OCI-LY3 (cell line): Measurements from ENCODE around the gene GRM4.
"Not testable (repeated sequence)": the region's sequence is repeated elsewhere in the genome, so short reads cannot be mapped to it uniquely, and the experiment has no call there.

Source experiments
- H2AFZ ChIP-seq: fragments of 200-600, 300-600 bp; shearing (Covaris generic); 2 replicates; pipeline ENCODE4 v1.6.0; 2014; ENCODE audit warnings: antibody characterized with exemption, low read depth, low read length
- H3K27ac ChIP-seq: fragments of 200-600, 300-600 bp; sonication (generic); 2 replicates; pipeline ENCODE4 v1.5.1; 2014; ENCODE audit warnings: mild to moderate bottlenecking, low read length, moderate library complexity, mixed read lengths
- H3K27me3 ChIP-seq: fragments of 200-600, 300-600 bp; sonication (generic); 2 replicates; pipeline ENCODE4 v1.6.1; 2014; ENCODE audit warnings: low read depth, low read length, mixed read lengths
- H3K36me3 ChIP-seq: fragments of 200-600, 300-600 bp; sonication (generic); replicated peaks from 2 replicates; pipeline ENCODE3; 2014; ENCODE audit warnings: low read depth, low read length, mixed read lengths
- H3K4me1 ChIP-seq: fragments of 300-600, 200-600 bp; sonication (generic); 2 replicates; pipeline ENCODE4 v1.6.1; 2014; ENCODE audit warnings: low read length, mixed read lengths
- H3K4me2 ChIP-seq: fragments of 200-600, 300-600 bp; sonication (generic); 2 replicates; pipeline ENCODE4 v1.6.1; 2014; ENCODE audit warnings: low read length, mixed read lengths
- H3K4me3 ChIP-seq: fragments of 300-600, 200-600 bp; sonication (generic); 2 replicates; pipeline ENCODE4 v1.5.1; 2014; ENCODE audit warnings: antibody characterized with exemption, mild to moderate bottlenecking, low read length, moderate library complexity
- H3K79me2 ChIP-seq: fragments of 300-600, 200-600 bp; shearing (Covaris generic); 2 replicates; pipeline ENCODE4 v1.6.1; 2014; ENCODE audit warnings: mild to moderate bottlenecking, low read length, mixed read lengths
- H3K9ac ChIP-seq: fragments of 300-600, 200-600 bp; shearing (Covaris generic); 2 replicates; pipeline ENCODE4 v1.6.0; 2014; ENCODE audit warnings: mild to moderate bottlenecking, low read length, moderate library complexity
- H3K9me3 ChIP-seq: fragments of 200-600, 300-600 bp; shearing (Covaris generic); 2 replicates; pipeline ENCODE4 v1.6.1; 2014; ENCODE audit warnings: low read length, mixed read lengths; ENCODE audit not compliant: insufficient read depth
- H4K20me1 ChIP-seq: fragments of 200-600, 300-600 bp; sonication (generic); 2 replicates; pipeline ENCODE4 v1.6.1; 2016; ENCODE audit warnings: low read length, mixed read lengths; ENCODE audit not compliant: insufficient read depth
- CTCF ChIP-seq: fragments of 200-600, 300-600 bp; sonication (generic); IDR thresholded peaks from 2 replicates; pipeline ENCODE4 v1.5.1; 2014; ENCODE audit warnings: antibody characterized with exemption, low read length, low read depth
- EZH2phosphoT487 ChIP-seq: fragments of 200-600 bp; shearing (Covaris generic); IDR thresholded peaks from 2 replicates; pipeline ENCODE4 v1.6.1; 2018; ENCODE audit warnings: antibody characterized with exemption, mixed run types, low read depth

The GRM4 gene

DNA sequence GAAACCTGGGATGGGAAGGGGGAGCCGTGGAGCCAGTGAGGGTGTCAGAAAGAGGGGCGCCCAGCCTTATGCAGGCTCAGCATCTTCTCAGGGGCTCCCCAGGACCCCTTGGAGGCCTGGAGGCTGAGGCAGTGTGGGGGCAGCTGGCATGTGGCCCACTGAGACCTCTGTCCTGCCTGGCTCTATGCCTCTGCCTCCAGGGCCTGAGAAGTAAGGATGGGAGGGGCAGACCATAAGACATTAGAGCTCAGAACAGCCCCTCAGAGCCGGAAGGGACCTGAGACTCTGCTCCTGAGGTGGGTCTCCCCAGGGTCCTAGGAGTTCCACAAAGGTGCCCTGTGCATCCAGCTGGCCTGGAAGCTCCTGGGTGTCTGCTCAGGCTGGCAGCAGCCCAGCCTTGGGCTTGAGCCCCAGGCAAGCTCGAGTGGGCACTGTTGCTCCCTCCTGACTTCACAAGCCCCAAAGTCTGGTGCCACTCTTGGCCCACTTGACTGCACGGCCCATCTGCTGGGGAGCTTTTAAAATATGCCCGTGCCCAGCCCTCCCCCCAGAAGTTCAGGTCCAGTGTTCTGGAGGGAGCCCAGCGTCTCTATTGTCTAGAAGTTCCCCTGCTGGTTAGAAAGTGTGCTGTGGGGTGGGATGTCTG lies 126.8 kb downstream of the GRM4 start:
- H3K79me2 ChIP-seq = no peaks in the 10 kb centered on the region
- H3K9me3 ChIP-seq = no peaks in the 10 kb centered on the region
- no peak overlapping the region for H3K27ac ChIP-seq
- TF ChIP-seq EZH2phosphoT487 (no peak), CTCF (no peak)
- no peak overlapping the region for H3K9ac ChIP-seq
- no peaks in the 10 kb centered on the region for H3K4me1 ChIP-seq
- no peak overlapping the region for H3K4me3 ChIP-seq
- H3K36me3 ChIP-seq = no peaks in the 10 kb centered on the region
- H4K20me1 ChIP-seq = no peaks in the 10 kb centered on the region
- no peak overlapping the region for H2AFZ ChIP-seq
- no peaks in the 10 kb centered on the region for H3K27me3 ChIP-seq
- no peak overlapping the region for H3K4me2 ChIP-seq

DNA sequence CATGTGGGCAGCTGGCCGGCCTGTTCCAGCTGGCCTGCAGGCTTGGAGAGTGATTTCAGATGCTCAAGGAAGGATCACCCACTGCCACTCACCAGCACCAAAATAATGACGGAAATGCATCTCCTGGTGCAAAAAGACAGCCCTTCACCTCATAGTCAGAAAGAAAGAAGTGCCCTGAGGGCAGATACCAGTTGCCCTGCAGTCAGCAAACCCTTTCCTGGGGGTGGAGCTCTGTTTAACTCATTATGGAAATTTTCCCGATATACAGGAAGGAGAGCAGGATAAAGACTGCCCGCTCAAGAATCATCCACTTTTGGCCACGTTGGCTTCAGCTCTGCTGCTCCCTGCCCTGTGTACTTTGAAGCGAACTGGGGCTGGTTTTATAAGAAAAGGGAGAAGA lies 127.9 kb downstream of the GRM4 start:
- H3K4me2 ChIP-seq = no peak overlapping the region
- no peaks in the 10 kb centered on the region for H3K9me3 ChIP-seq
- no peaks in the 10 kb centered on the region for H3K79me2 ChIP-seq
- H3K27ac ChIP-seq = no peak overlapping the region
- no peak overlapping the region for H3K4me3 ChIP-seq
- TF ChIP-seq EZH2phosphoT487 (no peak), CTCF (no peak)
- no peaks in the 10 kb centered on the region for H3K27me3 ChIP-seq
- no peaks in the 10 kb centered on the region for H3K4me1 ChIP-seq
- no peaks in the 10 kb centered on the region for H3K36me3 ChIP-seq
- no peak overlapping the region for H3K9ac ChIP-seq
- H2AFZ ChIP-seq = no peak overlapping the region
- no peaks in the 10 kb centered on the region for H4K20me1 ChIP-seq

DNA sequence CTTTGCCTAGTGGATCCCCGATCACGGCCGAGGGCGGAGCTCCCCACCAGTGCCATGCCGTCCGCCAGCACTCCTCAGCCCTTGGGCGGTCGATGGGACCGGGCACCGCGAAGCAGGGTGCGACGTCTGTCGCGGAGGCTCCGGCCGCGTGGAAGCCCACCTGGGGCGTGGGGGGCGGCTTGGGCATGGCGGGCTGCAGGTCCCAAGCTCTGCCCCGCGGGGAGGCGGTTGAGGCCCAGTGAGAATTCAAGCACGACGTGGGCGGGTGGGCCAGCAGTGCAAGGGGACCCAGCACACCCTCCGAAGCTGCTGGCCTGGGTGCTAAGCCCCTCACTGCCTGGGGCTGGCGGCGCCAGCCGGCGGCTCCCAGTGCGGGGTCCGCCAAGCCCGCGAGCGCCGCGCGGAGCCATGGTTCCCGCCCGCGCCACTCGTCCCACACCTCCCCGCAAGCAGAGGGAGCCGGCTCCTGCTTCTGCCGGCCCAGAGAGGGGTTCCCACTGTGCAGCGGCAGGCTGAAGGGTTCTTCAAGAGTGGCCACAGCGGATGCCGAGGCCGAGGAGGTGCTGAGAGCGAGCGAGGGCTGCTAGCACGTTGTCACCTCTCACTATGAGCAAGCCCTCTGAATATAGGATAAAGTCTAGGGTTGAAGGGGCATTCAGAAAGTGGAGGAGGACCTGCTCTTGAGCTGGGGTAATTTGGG lies 128.6 kb downstream of the GRM4 start:
- no peaks in the 10 kb centered on the region for H3K79me2 ChIP-seq
- H3K4me2 ChIP-seq = no peak overlapping the region
- TF ChIP-seq CTCF (no peak), EZH2phosphoT487 (no peak)
- no peak overlapping the region for H3K9ac ChIP-seq
- H3K36me3 ChIP-seq = no peaks in the 10 kb centered on the region
- no peak overlapping the region for H2AFZ ChIP-seq
- no peaks in the 10 kb centered on the region for H3K9me3 ChIP-seq
- no peaks in the 10 kb centered on the region for H3K27me3 ChIP-seq
- no peak overlapping the region for H3K4me3 ChIP-seq
- H3K27ac ChIP-seq = no peak overlapping the region
- H4K20me1 ChIP-seq = no peaks in the 10 kb centered on the region
- H3K4me1 ChIP-seq = no peaks in the 10 kb centered on the region

DNA sequence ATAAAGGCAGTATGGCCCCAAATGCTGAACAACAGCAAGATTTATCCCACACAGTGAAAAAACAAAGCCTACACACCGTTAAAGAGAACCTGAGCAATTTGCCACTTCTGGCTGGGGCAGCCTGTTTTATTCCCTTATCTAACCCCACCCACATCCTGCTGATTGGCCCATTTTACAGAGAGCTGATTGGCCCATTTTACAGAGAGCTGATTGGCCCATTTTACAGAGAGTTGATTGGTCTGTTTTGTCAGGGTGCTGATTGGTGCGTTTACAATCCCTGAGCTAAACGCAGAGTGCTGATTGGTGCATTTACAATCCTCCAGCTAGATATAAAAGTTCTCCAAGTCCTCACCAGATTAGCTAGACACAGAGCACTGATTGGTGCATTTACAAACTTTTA lies 129.3 kb downstream of the GRM4 start:
- H4K20me1 ChIP-seq, H3K9ac ChIP-seq, H3K9me3 ChIP-seq, H3K4me2 ChIP-seq, H3K36me3 ChIP-seq, H2AFZ ChIP-seq, H3K27ac ChIP-seq, H3K4me1 ChIP-seq, H3K79me2 ChIP-seq, H3K27me3 ChIP-seq, H3K4me3 ChIP-seq: not testable (repeated sequence)
